ENCODE measurements around the gene KLF2.

DNA sequence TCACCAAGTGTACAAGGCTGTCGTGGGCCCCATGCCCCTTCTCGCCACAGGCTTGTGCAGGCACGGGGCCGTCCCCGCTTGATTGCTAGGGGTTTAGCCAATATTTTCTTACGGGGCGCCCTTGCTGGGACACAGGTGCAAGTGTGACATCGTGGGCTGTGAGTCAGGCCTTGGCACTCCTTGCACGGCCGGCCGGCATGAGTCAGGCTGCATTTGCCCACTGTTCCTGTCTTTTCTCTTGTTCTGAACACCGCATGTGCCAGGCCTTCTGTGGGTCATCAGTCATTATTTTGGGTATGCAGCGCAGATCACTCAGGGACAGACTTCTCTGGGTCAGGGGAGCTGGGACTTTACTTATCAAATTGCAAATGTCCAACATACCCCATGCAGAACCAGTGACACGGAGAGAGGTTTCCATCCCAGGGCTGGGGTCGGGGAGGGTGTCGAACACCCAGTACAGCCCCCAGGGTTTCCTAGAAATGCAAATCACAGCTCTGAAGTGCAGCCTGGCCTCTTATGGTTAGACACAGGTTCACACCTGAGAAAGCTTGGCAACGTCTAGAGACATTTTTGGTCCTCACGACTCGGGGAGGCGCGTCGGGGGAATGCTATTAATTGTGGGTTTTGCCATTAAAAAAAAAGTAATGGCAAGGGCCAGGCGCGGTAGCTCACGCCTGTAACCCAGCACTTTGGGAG, 22.5 kb upstream of the KLF2 start:
- TF ChIP-seq, protein P1, sequence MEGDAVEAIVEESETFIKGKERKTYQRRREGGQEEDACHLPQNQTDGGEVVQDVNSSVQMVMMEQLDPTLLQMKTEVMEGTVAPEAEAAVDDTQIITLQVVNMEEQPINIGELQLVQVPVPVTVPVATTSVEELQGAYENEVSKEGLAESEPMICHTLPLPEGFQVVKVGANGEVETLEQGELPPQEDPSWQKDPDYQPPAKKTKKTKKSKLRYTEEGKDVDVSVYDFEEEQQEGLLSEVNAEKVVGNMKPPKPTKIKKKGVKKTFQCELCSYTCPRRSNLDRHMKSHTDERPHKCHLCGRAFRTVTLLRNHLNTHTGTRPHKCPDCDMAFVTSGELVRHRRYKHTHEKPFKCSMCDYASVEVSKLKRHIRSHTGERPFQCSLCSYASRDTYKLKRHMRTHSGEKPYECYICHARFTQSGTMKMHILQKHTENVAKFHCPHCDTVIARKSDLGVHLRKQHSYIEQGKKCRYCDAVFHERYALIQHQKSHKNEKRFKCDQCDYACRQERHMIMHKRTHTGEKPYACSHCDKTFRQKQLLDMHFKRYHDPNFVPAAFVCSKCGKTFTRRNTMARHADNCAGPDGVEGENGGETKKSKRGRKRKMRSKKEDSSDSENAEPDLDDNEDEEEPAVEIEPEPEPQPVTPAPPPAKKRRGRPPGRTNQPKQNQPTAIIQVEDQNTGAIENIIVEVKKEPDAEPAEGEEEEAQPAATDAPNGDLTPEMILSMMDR (IDR thresholded peaks at IDR 0.05), result no peak
- TF ChIP-seq EP300 (IDR thresholded peaks at IDR 0.05) (no peak), POLR2A (IDR thresholded peaks at IDR 0.05) (no peak)
